ENCODE measurements around the gene USP40. TPM values are rescaled to one million over a fixed set of nuclear protein-coding genes. Genes with fewer than 3 reads are reported as not detected.

Gene USP40
- total RNA-seq, 6 donors from 2014 or later, result 34.4 to 75.4 (median 50.4) TPM

- Histone ChIP-seq H3K36me3 (peaks cover 15 to 99% (median 92%) of the 10 kb centered on the region in 4 donors), H3K27me3 (no peaks in the 10 kb centered on the region), H3K9me3 (no peaks in the 10 kb centered on the region), H3K27ac (no peak overlapping the region), H3K4me1 (no peaks in the 10 kb centered on the region), H3K4me3 (no peak overlapping the region)
- ATAC-seq (ENCODE audit: low FRiP score in 2 of 2) (no peak), DNase-seq (peak in 1 of 2 donors; percentile 50)
- WGBS, 2 donors, result 96% methylated on average over 7 to 20 of the region's 20 CpGs
- TF ChIP-seq CTCF (IDR thresholded peaks at IDR 0.05) (no peak), POLR2A (IDR thresholded peaks at IDR 0.05) (no peak), POLR2AphosphoS5 (IDR thresholded peaks at IDR 0.05) (no peak), EP300 (IDR thresholded peaks at IDR 0.05) (no peak)
Observed at GRCh38 chr2:233458031-233458610, 108.5 kb downstream of the USP40 start.

GRCh38 chr2:233457356-233457755, 109.2 kb downstream of the USP40 start:
- Histone ChIP-seq H3K4me1 (no peaks in the 10 kb centered on the region), H3K27ac (no peak overlapping the region), H3K36me3 (peaks cover 9 to 99% (median 92%) of the 10 kb centered on the region in 4 donors), H3K9me3 (no peaks in the 10 kb centered on the region), H3K4me3 (no peak overlapping the region), H3K27me3 (no peaks in the 10 kb centered on the region)
- WGBS, 2 donors, result 96 to 100% methylated on average over 5 of the region's 5 CpGs
- TF ChIP-seq EP300 (IDR thresholded peaks at IDR 0.05) (no peak), POLR2A (IDR thresholded peaks at IDR 0.05) (no peak), CTCF (IDR thresholded peaks at IDR 0.05) (no peak), POLR2AphosphoS5 (IDR thresholded peaks at IDR 0.05) (no peak)
- DNase-seq, result no peak
- no peak for ATAC-seq (ENCODE audit: low FRiP score in 2 of 2)

GRCh38 chr2:233456934-233457333, 109.6 kb downstream of the USP40 start:
- Histone ChIP-seq H3K36me3 (peaks cover 10 to 99% (median 92%) of the 10 kb centered on the region in 4 donors), H3K27ac (no peak overlapping the region), H3K4me1 (no peaks in the 10 kb centered on the region), H3K9me3 (no peaks in the 10 kb centered on the region), H3K27me3 (no peaks in the 10 kb centered on the region), H3K4me3 (no peak overlapping the region)
- WGBS, 2 donors, result 89 to 97% methylated on average over 5 of the region's 5 CpGs
- no peak for ATAC-seq (ENCODE audit: low FRiP score in 2 of 2)
- DNase-seq, result peak in 1 of 2 donors; percentile 33
- TF ChIP-seq EP300 (IDR thresholded peaks at IDR 0.05) (no peak), POLR2A (IDR thresholded peaks at IDR 0.05) (no peak), CTCF (IDR thresholded peaks at IDR 0.05) (no peak), POLR2AphosphoS5 (IDR thresholded peaks at IDR 0.05) (no peak)

GRCh38 chr2:233456111-233456510, 110.5 kb downstream of the USP40 start:
- no peak for DNase-seq

GRCh38 chr2:233455491-233455890, 111.1 kb downstream of the USP40 start:
- H3K9me3 ChIP-seq, result no peaks in the 10 kb centered on the region
- H3K4me3 ChIP-seq, result no peak overlapping the region
- no peak for TF ChIP-seq POLR2A (IDR thresholded peaks at IDR 0.05)
- no peak for TF ChIP-seq EP300 (IDR thresholded peaks at IDR 0.05)
- TF ChIP-seq POLR2AphosphoS5 (IDR thresholded peaks at IDR 0.05), result no peak
- no peak for TF ChIP-seq CTCF (IDR thresholded peaks at IDR 0.05)
- no peaks in the 10 kb centered on the region for H3K4me1 ChIP-seq
- ATAC-seq (ENCODE audit: low FRiP score in 2 of 2) (no peak), DNase-seq (peak in 1 of 2 donors; percentile 38)
- H3K27me3 ChIP-seq, result no peaks in the 10 kb centered on the region
- peaks cover 12 to 99% (median 91%) of the 10 kb centered on the region in 4 donors for H3K36me3 ChIP-seq
- WGBS, 2 donors, result 85 to 93% methylated on average over 7 of the region's 7 CpGs
- no peak overlapping the region for H3K27ac ChIP-seq

More at GRCh38 chr2:233456111-233456510, 110.5 kb downstream of the USP40 start:
- no peak for ATAC-seq (ENCODE audit: low FRiP score in 2 of 2)
- Histone ChIP-seq H3K36me3 (peaks cover 12 to 99% (median 91%) of the 10 kb centered on the region in 4 donors), H3K27me3 (no peaks in the 10 kb centered on the region), H3K4me1 (no peaks in the 10 kb centered on the region), H3K9me3 (no peaks in the 10 kb centered on the region), H3K27ac (no peak overlapping the region), H3K4me3 (no peak overlapping the region)
- TF ChIP-seq EP300 (IDR thresholded peaks at IDR 0.05), result no peak
- WGBS, 2 donors, result 94 to 95% methylated on average over 11 of the region's 11 CpGs
